ENCODE data around the gene IQSEC1.

Gene IQSEC1

GRCh38 chr3:13006216-13006990, 66.8 kb downstream of the IQSEC1 start:
- H3K4me1 Mint-ChIP-seq (ENCODE audit: low read depth): peaks cover 58% of the 10 kb centered on the region
- no peak overlapping the region for H3K4me3 Mint-ChIP-seq
- no peaks in the 10 kb centered on the region for H3K27me3 Mint-ChIP-seq (ENCODE audit: low read depth)
- H3K9me3 Mint-ChIP-seq: no peaks in the 10 kb centered on the region
- peaks cover 33% of the 10 kb centered on the region for H3K36me3 Mint-ChIP-seq (ENCODE audit: low read depth)
- no peak for DNase-seq (ENCODE audit: low spot score)
- H3K27ac Mint-ChIP-seq: peak overlapping the region; percentile 26

GRCh38 chr3:13005301-13005700, 67.9 kb downstream of the IQSEC1 start:
- peaks cover 34% of the 10 kb centered on the region for H3K36me3 Mint-ChIP-seq (ENCODE audit: low read depth)
- H3K4me3 Mint-ChIP-seq: no peak overlapping the region
- DNase-seq (ENCODE audit: low spot score): no peak
- peaks cover 51% of the 10 kb centered on the region for H3K4me1 Mint-ChIP-seq (ENCODE audit: low read depth)
- no peaks in the 10 kb centered on the region for H3K27me3 Mint-ChIP-seq (ENCODE audit: low read depth)
- H3K27ac Mint-ChIP-seq: no peak overlapping the region
- no peaks in the 10 kb centered on the region for H3K9me3 Mint-ChIP-seq

- H3K27ac Mint-ChIP-seq: no peak overlapping the region
- H3K4me1 Mint-ChIP-seq (ENCODE audit: low read depth): peaks cover 49% of the 10 kb centered on the region
- DNase-seq (ENCODE audit: low spot score): no peak
- peaks cover 26% of the 10 kb centered on the region for H3K36me3 Mint-ChIP-seq (ENCODE audit: low read depth)
- no peak overlapping the region for H3K4me3 Mint-ChIP-seq
- H3K27me3 Mint-ChIP-seq (ENCODE audit: low read depth): no peaks in the 10 kb centered on the region
- no peaks in the 10 kb centered on the region for H3K9me3 Mint-ChIP-seq
Measured at GRCh38 chr3:13004376-13004775, 68.9 kb downstream of the IQSEC1 start.

GRCh38 chr3:13003608-13004007, 69.6 kb downstream of the IQSEC1 start:
- Mint-ChIP-seq H3K27ac (no peak overlapping the region), H3K9me3 (no peaks in the 10 kb centered on the region), H3K4me3 (no peak overlapping the region), H3K36me3 (ENCODE audit: low read depth) (peaks cover 28% of the 10 kb centered on the region), H3K27me3 (ENCODE audit: low read depth) (no peaks in the 10 kb centered on the region), H3K4me1 (ENCODE audit: low read depth) (peaks cover 43% of the 10 kb centered on the region)
- no peak for DNase-seq (ENCODE audit: low spot score)

DNA sequence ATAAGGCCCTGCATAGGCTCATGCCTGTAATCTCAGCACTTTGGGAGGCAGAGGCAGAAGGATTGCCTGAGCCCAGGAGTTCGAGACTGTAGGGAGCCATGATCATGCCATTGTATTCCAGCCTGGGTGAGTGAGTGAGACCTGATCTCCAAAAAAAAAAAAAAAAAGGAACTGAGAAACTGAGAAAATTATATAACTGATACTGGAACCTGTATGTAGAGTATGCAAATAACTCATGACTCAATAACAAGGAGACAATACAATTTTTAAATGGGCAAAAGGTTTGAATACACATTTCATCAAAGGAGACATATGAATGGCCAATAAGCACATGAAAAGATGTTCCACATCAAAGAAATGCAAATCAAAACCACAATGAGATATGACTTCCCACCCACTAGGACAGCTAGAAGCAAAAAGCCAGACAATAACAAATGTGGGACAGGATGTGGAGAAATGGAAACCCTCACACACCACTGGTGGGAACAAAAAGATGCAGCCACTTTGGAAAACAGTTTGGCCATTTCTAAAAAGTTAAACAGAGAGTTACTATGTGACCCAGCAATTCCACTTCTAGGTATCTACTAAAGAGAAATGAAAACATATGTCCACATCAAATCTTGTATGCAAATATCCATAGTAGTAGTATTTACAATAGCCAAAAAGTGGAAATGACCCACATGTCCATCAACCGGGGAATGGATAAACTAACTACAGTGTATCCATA, 70.7 kb downstream of the IQSEC1 start:
- Mint-ChIP-seq H3K4me1 (ENCODE audit: low read depth) (peaks cover 38% of the 10 kb centered on the region), H3K4me3 (peak overlapping the region; percentile 33), H3K36me3 (ENCODE audit: low read depth) (peaks cover 29% of the 10 kb centered on the region), H3K9me3 (no peaks in the 10 kb centered on the region), H3K27me3 (ENCODE audit: low read depth) (no peaks in the 10 kb centered on the region), H3K27ac (peak overlapping the region; percentile 33)
- peak; percentile 46 for DNase-seq (ENCODE audit: low spot score)

DNA sequence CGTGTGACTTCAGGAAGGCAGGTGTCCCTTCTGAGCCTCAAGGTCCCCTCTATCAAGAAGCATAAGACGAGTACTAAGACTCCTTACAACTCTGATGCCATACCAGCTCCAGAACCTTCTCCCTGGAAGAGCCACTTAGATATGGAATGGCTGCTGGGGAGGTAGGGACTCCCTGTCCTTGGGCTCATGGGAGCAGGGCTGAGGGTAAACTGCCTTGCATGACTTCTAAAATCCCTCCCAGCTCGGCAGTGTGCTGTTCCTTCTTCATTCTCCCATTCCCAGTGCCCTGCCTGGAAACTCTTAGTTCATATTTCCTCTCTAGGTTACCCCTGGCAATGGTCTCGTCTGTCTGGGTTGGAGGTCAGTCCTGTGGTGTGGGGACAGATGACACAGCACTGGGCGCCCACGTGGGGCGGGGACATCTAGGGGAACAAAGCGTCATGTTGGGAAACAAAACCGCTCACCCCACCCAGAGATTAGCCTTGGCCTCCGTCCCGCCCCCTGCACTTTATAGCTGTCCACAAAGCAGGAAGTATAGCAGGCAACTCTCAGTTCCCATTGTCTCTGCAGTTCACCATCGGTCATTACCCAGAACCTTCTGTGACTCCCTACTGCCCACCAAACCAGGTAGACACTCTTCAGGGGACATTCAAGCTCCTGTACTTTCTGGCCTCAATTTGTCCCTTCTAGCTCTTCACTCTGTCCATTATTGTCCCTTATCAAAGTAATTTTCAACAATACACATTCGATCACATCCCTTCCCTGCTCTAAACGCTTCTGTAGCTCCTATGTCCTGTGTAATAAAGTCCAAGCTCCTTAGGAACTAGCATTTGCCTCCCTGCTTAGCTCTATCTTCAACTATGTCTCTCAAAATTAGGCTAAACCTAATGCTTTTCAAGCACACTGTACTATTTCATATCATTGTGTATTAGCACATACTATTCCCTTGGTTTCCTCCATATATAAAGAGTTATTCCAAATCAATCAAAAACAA, 73.8 kb downstream of the IQSEC1 start:
- peaks cover 3% of the 10 kb centered on the region for H3K27me3 Mint-ChIP-seq (ENCODE audit: low read depth)
- DNase-seq (ENCODE audit: low spot score): no peak
- H3K4me1 Mint-ChIP-seq (ENCODE audit: low read depth): peaks cover 38% of the 10 kb centered on the region
- H3K9me3 Mint-ChIP-seq: no peaks in the 10 kb centered on the region
- H3K27ac Mint-ChIP-seq: no peak overlapping the region
- H3K36me3 Mint-ChIP-seq (ENCODE audit: low read depth): peaks cover 48% of the 10 kb centered on the region
- no peak overlapping the region for H3K4me3 Mint-ChIP-seq

DNA sequence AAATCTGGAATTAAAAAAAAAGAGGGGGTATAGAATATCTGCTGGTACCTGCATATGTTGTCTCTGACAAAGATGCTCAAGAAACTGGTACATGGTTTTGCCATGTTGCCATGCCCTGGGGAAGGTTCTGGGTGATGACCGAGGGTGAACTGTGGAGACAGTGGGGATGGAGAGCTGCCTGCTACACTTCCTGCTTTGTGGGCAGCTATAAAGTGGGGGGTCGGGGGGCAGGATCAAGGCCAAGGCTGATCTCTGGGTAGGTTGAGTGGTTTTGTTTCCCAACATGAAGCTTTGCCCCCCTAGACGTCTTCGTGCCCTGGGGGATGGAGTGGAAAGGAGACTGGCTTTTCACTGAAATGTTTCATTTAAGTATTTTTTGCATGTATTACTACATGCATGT, 74.6 kb downstream of the IQSEC1 start:
- H3K27ac Mint-ChIP-seq: no peak overlapping the region

DNA sequence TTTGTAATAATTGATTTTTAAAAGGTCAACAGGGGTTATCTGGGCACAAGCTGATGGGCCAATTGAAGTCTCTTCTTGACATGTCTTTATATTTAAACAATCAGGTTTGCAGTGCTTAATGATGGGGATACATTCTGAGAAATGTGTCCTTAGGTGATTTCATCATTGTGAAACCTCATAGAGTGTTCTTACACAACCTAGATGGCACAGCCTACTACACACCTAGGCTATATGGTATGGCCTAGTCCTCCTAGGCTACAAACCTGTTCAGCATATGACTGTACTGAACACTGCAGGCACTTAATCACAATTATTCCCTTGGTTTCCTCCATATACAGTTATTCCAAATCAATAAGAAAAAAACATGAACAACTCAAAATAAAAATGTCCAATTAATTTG, 75.8 kb downstream of the IQSEC1 start:
- Mint-ChIP-seq H3K27me3 (ENCODE audit: low read depth) (peaks cover 3% of the 10 kb centered on the region), H3K36me3 (ENCODE audit: low read depth) (peaks cover 40% of the 10 kb centered on the region), H3K27ac (no peak overlapping the region), H3K4me3 (no peak overlapping the region), H3K9me3 (no peaks in the 10 kb centered on the region), H3K4me1 (ENCODE audit: low read depth) (peaks cover 25% of the 10 kb centered on the region)
- DNase-seq (ENCODE audit: low spot score): no peak

More for the DNA sequence above, 74.6 kb downstream of the IQSEC1 start:
- Mint-ChIP-seq H3K4me1 (ENCODE audit: low read depth) (peaks cover 36% of the 10 kb centered on the region), H3K36me3 (ENCODE audit: low read depth) (peaks cover 43% of the 10 kb centered on the region), H3K9me3 (no peaks in the 10 kb centered on the region), H3K27me3 (ENCODE audit: low read depth) (peaks cover 3% of the 10 kb centered on the region), H3K4me3 (no peak overlapping the region)
- DNase-seq (ENCODE audit: low spot score): no peak

- Mint-ChIP-seq H3K27ac (no peak overlapping the region), H3K4me1 (ENCODE audit: low read depth) (peaks cover 18% of the 10 kb centered on the region), H3K27me3 (ENCODE audit: low read depth) (peaks cover 3% of the 10 kb centered on the region), H3K36me3 (ENCODE audit: low read depth) (peaks cover 37% of the 10 kb centered on the region), H3K9me3 (no peaks in the 10 kb centered on the region), H3K4me3 (no peak overlapping the region)
- no peak for DNase-seq (ENCODE audit: low spot score)
Measured at GRCh38 chr3:12996181-12996506, 77.1 kb downstream of the IQSEC1 start.

- peaks cover 3% of the 10 kb centered on the region for H3K27me3 Mint-ChIP-seq (ENCODE audit: low read depth)
- H3K9me3 Mint-ChIP-seq: no peaks in the 10 kb centered on the region
- H3K27ac Mint-ChIP-seq: peak overlapping the region; percentile 1
- H3K4me1 Mint-ChIP-seq (ENCODE audit: low read depth): peaks cover 17% of the 10 kb centered on the region
- peaks cover 34% of the 10 kb centered on the region for H3K36me3 Mint-ChIP-seq (ENCODE audit: low read depth)
- H3K4me3 Mint-ChIP-seq: peak overlapping the region; percentile 93
- no peak for DNase-seq (ENCODE audit: low spot score)
Measured at GRCh38 chr3:12995389-12996180, 77.6 kb downstream of the IQSEC1 start.

DNA sequence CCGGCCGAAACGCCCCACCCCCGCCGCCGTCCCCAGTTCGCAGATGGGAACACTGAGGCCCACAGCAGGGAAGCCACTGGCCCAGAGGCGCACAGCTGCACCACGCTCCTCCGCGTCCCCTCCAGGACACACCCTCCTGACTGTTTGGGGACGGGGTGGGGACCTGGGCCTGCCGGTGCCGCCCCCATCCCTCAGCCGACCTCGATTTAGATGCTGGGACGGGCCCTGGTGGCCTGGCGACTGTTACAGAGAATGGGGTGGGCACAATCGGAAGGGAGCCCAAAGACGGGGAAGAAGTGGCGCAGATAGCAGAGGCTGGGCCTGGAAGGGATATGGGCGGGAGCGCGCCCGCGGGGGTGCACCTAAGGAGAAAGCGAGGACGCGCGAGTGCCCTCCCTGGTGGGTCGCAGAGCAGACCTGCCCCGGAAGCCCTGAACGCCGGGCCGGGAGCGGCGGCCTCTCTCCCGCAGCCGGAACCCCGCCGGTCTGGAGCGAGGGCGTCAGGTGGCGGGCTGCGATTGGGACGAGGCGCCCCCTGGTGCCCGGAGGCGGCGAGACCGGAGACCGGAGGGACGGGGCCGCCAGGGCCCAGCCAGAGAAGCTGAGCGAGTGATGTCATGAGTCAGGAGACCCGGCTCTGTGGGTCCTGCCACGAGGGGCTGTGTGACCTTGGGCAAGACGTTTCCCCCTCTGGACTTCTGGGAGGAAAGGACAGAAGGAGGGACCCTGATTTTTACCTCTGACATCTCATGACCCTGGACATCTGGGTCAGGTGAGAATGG, 78.4 kb downstream of the IQSEC1 start:
- Mint-ChIP-seq H3K4me1 (ENCODE audit: low read depth) (peaks cover 12% of the 10 kb centered on the region), H3K9me3 (no peaks in the 10 kb centered on the region), H3K27me3 (ENCODE audit: low read depth) (peaks cover 3% of the 10 kb centered on the region), H3K4me3 (peak overlapping the region; percentile 93), H3K36me3 (ENCODE audit: low read depth) (peaks cover 31% of the 10 kb centered on the region), H3K27ac (peak overlapping the region; percentile 73)
- DNase-seq (ENCODE audit: low spot score): peak; percentile 83

DNA sequence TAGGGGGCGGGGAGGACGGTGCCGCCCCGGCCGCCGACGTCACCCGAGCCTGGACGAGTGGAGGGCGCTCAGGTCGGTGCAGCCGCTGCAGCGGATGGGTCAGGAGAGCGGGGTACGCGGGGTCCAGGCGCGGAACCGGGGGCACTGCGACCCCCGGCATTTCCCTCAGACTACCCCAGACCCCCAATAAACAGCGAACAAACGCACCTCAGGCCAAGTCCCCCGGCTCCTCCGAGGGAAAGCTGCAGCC, 78.9 kb downstream of the IQSEC1 start:
- Mint-ChIP-seq H3K27me3 (ENCODE audit: low read depth) (peaks cover 3% of the 10 kb centered on the region), H3K9me3 (no peaks in the 10 kb centered on the region), H3K36me3 (ENCODE audit: low read depth) (peaks cover 31% of the 10 kb centered on the region), H3K27ac (no peak overlapping the region), H3K4me3 (peak overlapping the region; percentile 93), H3K4me1 (ENCODE audit: low read depth) (peaks cover 7% of the 10 kb centered on the region)
- DNase-seq (ENCODE audit: low spot score): no peak
